Neural cell (in vitro differentiated cells): Measurements from ENCODE around the gene C5AR1.

ENCODE experiments used
- CTCF ChIP-seq: fragments of 450-650 bp; IDR thresholded peaks from 2 replicates; pipeline ENCODE4 v1.5.1; 2014; ENCODE audit warnings: antibody characterized with exemption, mild to moderate bottlenecking, moderate library complexity; ENCODE audit not compliant: poor library complexity, severe bottlenecking
- POLR2AphosphoS5 ChIP-seq: IDR thresholded peaks from 2 replicates; pipeline ENCODE4 v1.6.1; 2012
- RAD21 ChIP-seq: fragments of 450-650 bp; conservative IDR thresholded peaks from 2 replicates; pipeline ENCODE4 v1.6.1; 2014; ENCODE audit warnings: antibody characterized with exemption, mild to moderate bottlenecking, moderate library complexity
- REST ChIP-seq: IDR thresholded peaks from 2 replicates; pipeline ENCODE4 v1.6.1; 2012; ENCODE audit warnings: borderline replicate concordance

GRCh38 chr19:47356900-47357299 is 47.2 kb downstream of the C5AR1 start:
- TF ChIP-seq REST (no peak), CTCF (no peak), POLR2AphosphoS5 (no peak), RAD21 (no peak)
